H1 (cell line): ENCODE results near the gene SLC6A19. TPM values are rescaled to one million over a fixed set of nuclear protein-coding genes. Genes with fewer than 3 reads are reported as not detected.

Experiments used
- GABPA ChIP-seq: IDR thresholded peaks from 2 replicates; pipeline ENCODE4 v1.6.1; 2011; ENCODE audit warnings: mild to moderate bottlenecking, low read length, moderate library complexity, borderline replicate concordance; ENCODE audit not compliant: insufficient read depth
- YY1 ChIP-seq: IDR thresholded peaks from 2 replicates; pipeline ENCODE4 v1.6.1; 2011; ENCODE audit warnings: low read depth, mild to moderate bottlenecking, low read length
- polyA plus RNA-seq, 7 experiments: library from polyadenylated mRNA; depleted of rRNA in 3 of 7; stranded (reverse) in 5 of 7; unstranded in 2 of 7; fragments of >200 nt in 5 of 7; fragments of 200-250 nt in 2 of 7; gene quantifications; 1 replicate in 5 of 7; 2 replicates in 1 of 7; 4 replicates in 1 of 7; pipeline versions ENCODE4 v1.2.1 to v1.2.3, GENCODE V29; 2011 to 2013; ENCODE audit warnings: missing spikeins in 2 of 7, mixed read lengths in 2 of 7
- total RNA-seq: library from RNA; stranded (reverse); fragmentation: NEBNext Ultra II Directional; extraction: Animal tissue kit (Norgen Biotek cat#: 25700); gene quantifications from 2 replicates; pipeline ENCODE4 v1.2.1, GENCODE V29; 2021

The SLC6A19 gene
- total and polyA plus RNA-seq, 2 of the 8 experiments (the other 6 are each of a cell fraction or from before 2014, with no cell fraction given), result 0.02 TPM; not detected in 1

DNA sequence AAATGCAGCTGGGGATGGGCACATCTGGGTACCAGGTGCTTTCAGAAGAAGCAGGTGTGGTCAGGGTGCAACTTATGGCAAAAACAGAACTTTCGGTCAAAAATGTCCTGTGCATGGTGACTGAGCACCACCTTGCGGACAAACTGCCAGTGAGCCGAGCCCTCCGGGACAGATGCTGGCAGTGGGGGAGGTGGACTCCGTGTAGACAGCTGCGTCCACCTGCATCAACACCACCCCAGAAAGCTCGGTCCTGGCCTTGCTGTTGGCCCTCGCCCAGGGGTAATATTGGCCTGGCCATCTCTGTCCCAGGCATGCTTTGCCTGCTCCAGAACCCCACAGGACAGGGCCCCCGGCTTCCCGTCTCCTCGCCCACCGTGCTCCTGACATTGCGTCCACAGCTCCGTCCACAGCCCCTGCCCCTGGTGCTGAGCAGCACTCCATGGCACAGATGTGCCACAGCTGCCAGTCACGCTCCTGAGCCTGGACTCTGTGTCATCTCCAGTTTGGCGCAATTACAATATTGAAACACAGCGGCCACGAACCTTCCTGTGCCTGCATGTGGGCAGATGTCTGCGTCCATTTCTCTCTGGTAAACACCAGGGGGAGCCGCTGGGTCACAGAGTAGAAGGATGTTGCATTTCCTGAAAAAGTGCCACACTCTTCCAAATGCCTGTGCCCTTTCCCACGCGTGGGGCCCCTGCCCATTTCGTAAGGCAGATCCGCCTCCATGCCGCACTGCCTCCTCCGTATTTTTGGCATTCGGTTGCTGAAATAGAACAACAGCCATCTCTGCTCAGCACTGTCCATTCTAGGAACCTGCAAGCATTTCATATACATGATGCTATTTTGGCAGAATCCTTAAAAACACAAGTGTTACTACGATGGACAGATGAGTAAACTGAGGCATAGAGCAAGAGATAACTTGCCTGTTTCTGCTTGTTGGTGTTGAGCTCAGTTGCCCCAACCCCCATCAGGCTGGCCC, 33.4 kb upstream of the SLC6A19 start (continued):
- TF ChIP-seq YY1, result peak; percentile 26; the same call in 1 of the 2 replicates
- peak; percentile 67; the same call in 1 of the 2 replicates for TF ChIP-seq GABPA
